HepG2 (cell line): ENCODE results near the gene CCND1. TPM values are rescaled to one million over a fixed set of nuclear protein-coding genes. Genes with fewer than 3 reads are reported as not detected.

Source experiments
- CBX2 ChIP-seq, 2 experiments: fragments of 200-600 bp in 1 of 2; sonication (generic); formaldehyde crosslinking in 1 of 2; IDR thresholded peaks; 2 replicates each; pipeline versions ENCODE4 v1.7.0 to v1.8.1; 2018 to 2022; ENCODE audit warnings: low read depth in 2 of 2, low read length in 1 of 2, mild to moderate bottlenecking in 1 of 2, missing genetic modification reagents in 1 of 2
- CCDC6 ChIP-seq: sonication (generic); formaldehyde crosslinking; IDR thresholded peaks from 2 replicates; pipeline ENCODE4 v1.8.1; 2022; ENCODE audit warnings: mild to moderate bottlenecking, missing genetic modification reagents, moderate library complexity
- CHD4 ChIP-seq: fragments of 200-600 bp; sonication (generic); IDR thresholded peaks from 2 replicates; pipeline ENCODE4 v1.7.0; 2017; ENCODE audit warnings: mild to moderate bottlenecking, low read length, borderline replicate concordance
- HCFC1 ChIP-seq: fragments of 150-350 bp; IDR thresholded peaks from 2 replicates; pipeline ENCODE4 v1.6.1; 2014; ENCODE audit warnings: low read depth, low read length
- IKZF4 ChIP-seq: sonication (generic); formaldehyde crosslinking; IDR thresholded peaks from 2 replicates; pipeline ENCODE4 v1.5.1; 2020; ENCODE audit warnings: borderline replicate concordance, mild to moderate bottlenecking, low read depth, missing genetic modification reagents; ENCODE audit errors: not compliant biosample characterization
- KLF11 ChIP-seq: IDR thresholded peaks from 2 replicates; pipeline ENCODE4 v1.6.1; 2016; ENCODE audit warnings: missing compliant biosample characterization
- NR2F1 ChIP-seq, 2 experiments: fragments of 450-650 bp in 1 of 2; formaldehyde crosslinking in 1 of 2; IDR thresholded peaks; 2 replicates each; pipeline versions ENCODE4 v1.5.0 to v1.6.1; 2016 to 2020; ENCODE audit warnings: mild to moderate bottlenecking in 1 of 2, missing compliant biosample characterization in 1 of 2, missing genetic modification reagents in 1 of 2, moderate library complexity in 1 of 2
- PAXIP1 ChIP-seq: sonication (generic); formaldehyde crosslinking; conservative IDR thresholded peaks from 2 replicates; pipeline ENCODE4 v1.4.0; 2020; ENCODE audit warnings: mild to moderate bottlenecking, missing genetic modification reagents, moderate library complexity
- PBX2 ChIP-seq: IDR thresholded peaks from 2 replicates; pipeline ENCODE4 v1.6.1; 2016; ENCODE audit warnings: control low read depth
- PHF20 ChIP-seq: sonication (generic); formaldehyde crosslinking; IDR thresholded peaks from 2 replicates; pipeline ENCODE4 v1.5.0; 2020; ENCODE audit warnings: mild to moderate bottlenecking, missing genetic modification reagents
- POLR2G ChIP-seq: fragments of 200-400 bp; formaldehyde crosslinking; IDR thresholded peaks from 2 replicates; pipeline ENCODE4 v1.6.1; 2018; ENCODE audit warnings: mild to moderate bottlenecking, low read depth, low read length, moderate library complexity
- PPARG ChIP-seq: conservative IDR thresholded peaks from 2 replicates; pipeline ENCODE4 v1.6.1; 2016; ENCODE audit warnings: missing biosample characterization, missing genetic modification reagents
- RFXAP ChIP-seq: sonication (generic); formaldehyde crosslinking; IDR thresholded peaks from 2 replicates; pipeline ENCODE4 v1.4.0; 2020; ENCODE audit warnings: missing genetic modification reagents, borderline replicate concordance
- TBX2 ChIP-seq: sonication (generic); formaldehyde crosslinking; IDR thresholded peaks from 2 replicates; pipeline ENCODE4 v1.5.0; 2020; ENCODE audit warnings: missing genetic modification reagents, mild to moderate bottlenecking, borderline replicate concordance
- TEAD3 ChIP-seq: optimal IDR thresholded peaks from 2 replicates; pipeline ENCODE3; 2016; ENCODE audit warnings: borderline replicate concordance
- ZBTB3 ChIP-seq: sonication (generic); formaldehyde crosslinking; IDR thresholded peaks from 2 replicates; pipeline ENCODE4 v1.4.0; 2020; ENCODE audit warnings: low read depth, mild to moderate bottlenecking, moderate library complexity, missing genetic modification reagents, borderline replicate concordance
- ZBTB38 ChIP-seq: sonication (generic); formaldehyde crosslinking; IDR thresholded peaks from 2 replicates; pipeline ENCODE4 v1.5.1; 2020; ENCODE audit warnings: mild to moderate bottlenecking, missing genetic modification reagents
- ZFP36 ChIP-seq: fragments of 150-350 bp; IDR thresholded peaks from 2 replicates; pipeline ENCODE4 v1.6.1; 2018; ENCODE audit warnings: borderline replicate concordance, low read length, low read depth; ENCODE audit not compliant: partially characterized antibody
- ZNF33A ChIP-seq: sonication (generic); formaldehyde crosslinking; IDR thresholded peaks from 2 replicates; pipeline ENCODE4 v1.5.1; 2020; ENCODE audit warnings: missing genetic modification reagents, mild to moderate bottlenecking, moderate library complexity, borderline replicate concordance
- ZNF501 ChIP-seq: sonication (generic); formaldehyde crosslinking; IDR thresholded peaks from 2 replicates; pipeline ENCODE4 v1.5.1; 2020; ENCODE audit warnings: mild to moderate bottlenecking, moderate library complexity, missing genetic modification reagents
- ZNF558 ChIP-seq: sonication (generic); formaldehyde crosslinking; IDR thresholded peaks from 2 replicates; pipeline ENCODE4 v1.9.0; 2022; ENCODE audit warnings: mild to moderate bottlenecking, missing genetic modification reagents, borderline replicate concordance
- ZNF878 ChIP-seq: sonication (generic); formaldehyde crosslinking; IDR thresholded peaks from 2 replicates; pipeline ENCODE4 v1.8.1; 2023; ENCODE audit warnings: mild to moderate bottlenecking, missing genetic modification reagents, moderate library complexity
- polyA plus RNA-seq, 8 experiments: library from polyadenylated mRNA; depleted of rRNA in 3 of 8; stranded (reverse) in 7 of 8; unstranded in 1 of 8; fragments of >200 nt; fragmentation: Illumina TruSeq in 4 of 8; extraction: Trizol in 4 of 8; gene quantifications; 2 replicates each; pipeline versions ENCODE4 v1.2.1 to v1.2.3, GENCODE V29; 2011 to 2016; ENCODE audit warnings: low read depth in 4 of 8, missing spikeins in 1 of 8, mixed read lengths in 1 of 8; ENCODE audit not compliant: insufficient read depth in 1 of 8
- total RNA-seq, 5 experiments: library from RNA; depleted of rRNA; stranded (reverse); fragments of >200 nt; fragmentation: Illumina TruSeq; extraction: Trizol; gene quantifications; 2 replicates each; pipeline ENCODE4 v1.2.3, GENCODE V29; 2016; ENCODE audit warnings: low read depth in 1 of 5

CCND1 gene
- total and polyA plus RNA-seq, 2 of the 13 experiments (the other 11 are each of a cell fraction or from before 2014, with no cell fraction given): 107 to 136 TPM

GRCh38 chr11:69667619-69668604 is 27.0 kb downstream of the CCND1 start (continued):
- no peak for TF ChIP-seq CBX2 (IDR thresholded peaks at IDR 0.05; ENCODE audit: low read depth, low read length)
- peak; percentile 68 for TF ChIP-seq CBX2 (CRISPR knock-in tag; IDR thresholded peaks at IDR 0.05; ENCODE audit: low read depth)
- TF ChIP-seq HCFC1: no peak
- no peak for TF ChIP-seq CHD4
- TF ChIP-seq PAXIP1 (CRISPR knock-in tag): peak; percentile 95
- TF ChIP-seq POLR2G: peak; percentile 57
- TF ChIP-seq KLF11 (CRISPR knock-in tag): 0 out of 2 replicates have a peak, but pooled peaks have one; percentile 26
- no peak for TF ChIP-seq ZFP36
- TF ChIP-seq TEAD3 (CRISPR knock-in tag): peak; percentile 89
- peak; percentile 61; the same call in 1 of the 2 replicates for TF ChIP-seq RFXAP
- TF ChIP-seq PBX2 (CRISPR knock-in tag): no peak
- TF ChIP-seq NR2F1 (CRISPR knock-in tag; IDR thresholded peaks at IDR 0.05): no peak; a peak in 1 of 4 replicates
- TF ChIP-seq ZNF33A: 0 out of 2 replicates have a peak, but pooled peaks have one; percentile 30
- peak; percentile 47; the same call in 1 of the 2 replicates for TF ChIP-seq ZNF558 (CRISPR knock-in tag)
- TF ChIP-seq TBX2 (CRISPR knock-in tag): peak; percentile 93
- peak; percentile 73; the same call in 1 of the 2 replicates for TF ChIP-seq ZBTB38 (CRISPR knock-in tag)
- no peak; the same call in 1 of the 2 replicates for TF ChIP-seq ZNF501
- TF ChIP-seq PPARG: peak; percentile 71
- 0 out of 2 replicates have a peak, but pooled peaks have one; percentile 21 for TF ChIP-seq ZBTB3 (CRISPR knock-in tag)
- TF ChIP-seq IKZF4 (CRISPR knock-in tag): no peak
- no peak; the same call in 1 of the 2 replicates for TF ChIP-seq PHF20 (CRISPR knock-in tag)
- peak; percentile 95 for TF ChIP-seq CCDC6
- peak; percentile 96 for TF ChIP-seq ZNF878
